GM13977 (cell line): ENCODE data around the gene SMARCAL1.

Experiments
- DNase-seq: peaks from one replicate; pipeline ENCODE4 v3.0.0; 2012; ENCODE audit warnings: low spot score
- in situ Hi-C: fragments of 300-500 bp; cut with MboI; formaldehyde crosslinking; loops from one replicate; pipeline ENCODE4 v1.12.0; 2022; ENCODE audit warnings: low sequenced_read_pairs, low pct_unique_long_range_greater_than_20kb, mixed read lengths, inconsistent platforms; ENCODE audit not compliant: unreplicated experiment
- TF ChIP-seq, protein P1 (sequence below): IDR thresholded peaks from 2 replicates; pipeline ENCODE4 v1.5.1; 2012; ENCODE audit warnings: mild to moderate bottlenecking, control low read depth; ENCODE audit not compliant: insufficient read depth; ENCODE audit errors: extremely low read depth, missing control alignments

The SMARCAL1 gene

GRCh38 chr2:216520112-216520511, 107.8 kb downstream of the SMARCAL1 start:
- TF ChIP-seq, protein P1, sequence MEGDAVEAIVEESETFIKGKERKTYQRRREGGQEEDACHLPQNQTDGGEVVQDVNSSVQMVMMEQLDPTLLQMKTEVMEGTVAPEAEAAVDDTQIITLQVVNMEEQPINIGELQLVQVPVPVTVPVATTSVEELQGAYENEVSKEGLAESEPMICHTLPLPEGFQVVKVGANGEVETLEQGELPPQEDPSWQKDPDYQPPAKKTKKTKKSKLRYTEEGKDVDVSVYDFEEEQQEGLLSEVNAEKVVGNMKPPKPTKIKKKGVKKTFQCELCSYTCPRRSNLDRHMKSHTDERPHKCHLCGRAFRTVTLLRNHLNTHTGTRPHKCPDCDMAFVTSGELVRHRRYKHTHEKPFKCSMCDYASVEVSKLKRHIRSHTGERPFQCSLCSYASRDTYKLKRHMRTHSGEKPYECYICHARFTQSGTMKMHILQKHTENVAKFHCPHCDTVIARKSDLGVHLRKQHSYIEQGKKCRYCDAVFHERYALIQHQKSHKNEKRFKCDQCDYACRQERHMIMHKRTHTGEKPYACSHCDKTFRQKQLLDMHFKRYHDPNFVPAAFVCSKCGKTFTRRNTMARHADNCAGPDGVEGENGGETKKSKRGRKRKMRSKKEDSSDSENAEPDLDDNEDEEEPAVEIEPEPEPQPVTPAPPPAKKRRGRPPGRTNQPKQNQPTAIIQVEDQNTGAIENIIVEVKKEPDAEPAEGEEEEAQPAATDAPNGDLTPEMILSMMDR = no peak
- no peak for DNase-seq
- in situ Hi-C loops = no loop called here

DNA sequence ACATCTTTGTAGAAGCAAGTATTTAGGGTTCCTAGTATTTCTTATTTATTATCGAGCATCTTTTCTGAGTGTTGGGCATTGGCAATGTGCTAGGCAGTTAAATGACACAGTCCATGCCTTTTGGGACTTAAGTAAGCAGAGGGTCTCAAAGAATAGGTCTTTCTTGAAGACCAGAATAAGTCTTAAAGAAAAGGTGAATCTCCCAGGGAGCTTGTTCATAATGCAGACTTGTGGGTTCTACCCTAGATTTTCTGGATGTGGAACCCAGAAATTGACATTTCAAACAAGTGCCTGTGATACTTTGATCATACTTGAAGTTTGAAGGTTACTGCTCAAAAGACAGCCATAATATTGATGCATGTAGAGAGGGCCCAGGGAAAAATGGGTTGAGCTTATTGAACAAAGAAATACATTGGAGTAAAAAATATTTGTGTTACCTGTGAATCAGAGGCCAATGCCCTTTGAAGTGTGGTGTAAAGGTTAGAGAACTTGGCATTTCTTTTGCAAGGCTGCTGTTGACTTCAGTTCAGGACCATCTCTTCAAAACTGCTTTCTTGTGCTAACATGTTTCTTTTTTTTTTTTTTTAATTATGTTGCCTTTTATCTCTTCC, 110.7 kb downstream of the SMARCAL1 start:
- DNase-seq = no peak
- TF ChIP-seq, protein P1 = no peak
- in situ Hi-C loops = no loop called here

- TF ChIP-seq, protein P1 = no peak
- in situ Hi-C loops = no loop called here
- DNase-seq = no peak
Measured at GRCh38 chr2:216525972-216526371, 113.7 kb downstream of the SMARCAL1 start.

GRCh38 chr2:216526939-216527338, 114.7 kb downstream of the SMARCAL1 start:
- TF ChIP-seq, protein P1 = no peak
- DNase-seq = no peak
- in situ Hi-C loops = no loop called here

GRCh38 chr2:216527600-216527999, 115.3 kb downstream of the SMARCAL1 start:
- in situ Hi-C loops = no loop called here
- TF ChIP-seq, protein P1 = no peak
- DNase-seq = no peak

GRCh38 chr2:216532562-216532961, 120.3 kb downstream of the SMARCAL1 start:
- DNase-seq = no peak
- in situ Hi-C loops = no loop called here
- TF ChIP-seq, protein P1 = no peak
